HL-60/S4 treated with retinoic acid at 250 ng/mL for 4 days and 3 days (cell line): ENCODE results near the gene SMAD6.

Experiments used
- in situ Hi-C: fragments of 300-500 bp; cut with MboI; formaldehyde crosslinking; loops from 2 replicates; pipeline ENCODE4 v1.7.0; 2022; ENCODE audit warnings: low sequenced_read_pairs

SMAD6 gene

GRCh38 chr15:66786708-66787488, 84.9 kb downstream of the SMAD6 start:
- in situ Hi-C loops, result no loop called here

GRCh38 chr15:66787489-66787871, 85.4 kb downstream of the SMAD6 start:
- in situ Hi-C loops, result no loop called here

DNA sequence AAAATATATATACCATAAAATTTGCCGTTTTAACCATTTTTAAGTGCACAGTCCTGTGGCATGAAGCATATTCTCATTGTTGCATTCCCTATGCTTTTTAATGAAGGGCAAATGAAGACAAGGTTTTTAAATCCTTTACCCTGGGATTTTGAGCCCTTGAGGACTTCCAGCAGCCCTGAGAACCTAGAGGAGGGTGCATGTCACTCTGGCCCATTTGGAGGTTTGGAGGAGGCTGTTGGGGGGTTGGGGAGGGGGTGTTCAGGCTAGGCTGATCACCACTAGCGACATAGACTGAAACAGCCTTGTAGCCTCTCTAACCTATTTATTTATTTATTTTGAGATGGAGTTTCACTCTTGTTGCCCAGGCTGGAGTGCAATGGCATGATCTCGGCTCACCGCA, 86.0 kb downstream of the SMAD6 start:
- in situ Hi-C loops, result no loop called here

GRCh38 chr15:66789029-66790025, 87.3 kb downstream of the SMAD6 start:
- in situ Hi-C loops, result no loop called here

DNA sequence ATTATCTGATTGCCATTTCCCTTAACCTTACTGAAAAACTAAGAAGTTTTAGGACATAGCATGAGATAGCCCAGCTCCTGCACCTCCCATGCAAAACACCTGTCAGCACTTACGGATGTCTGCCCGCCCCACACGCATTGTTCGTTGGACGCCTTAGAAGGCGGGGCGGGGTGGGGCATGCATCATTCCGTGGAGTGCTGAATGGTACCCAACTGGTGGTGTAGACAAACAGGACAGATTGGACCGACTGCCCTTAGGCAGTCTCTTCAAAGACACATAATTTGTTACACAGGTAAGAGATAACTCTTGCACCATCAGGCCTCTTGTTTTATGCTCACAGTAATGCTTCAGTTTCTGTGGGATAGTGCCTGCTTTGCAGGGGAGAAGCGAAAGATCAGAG, 93.8 kb downstream of the SMAD6 start:
- in situ Hi-C loops, result no loop called here

- in situ Hi-C loops, result no loop called here
Observed at GRCh38 chr15:66796343-66796742, 94.3 kb downstream of the SMAD6 start.

DNA sequence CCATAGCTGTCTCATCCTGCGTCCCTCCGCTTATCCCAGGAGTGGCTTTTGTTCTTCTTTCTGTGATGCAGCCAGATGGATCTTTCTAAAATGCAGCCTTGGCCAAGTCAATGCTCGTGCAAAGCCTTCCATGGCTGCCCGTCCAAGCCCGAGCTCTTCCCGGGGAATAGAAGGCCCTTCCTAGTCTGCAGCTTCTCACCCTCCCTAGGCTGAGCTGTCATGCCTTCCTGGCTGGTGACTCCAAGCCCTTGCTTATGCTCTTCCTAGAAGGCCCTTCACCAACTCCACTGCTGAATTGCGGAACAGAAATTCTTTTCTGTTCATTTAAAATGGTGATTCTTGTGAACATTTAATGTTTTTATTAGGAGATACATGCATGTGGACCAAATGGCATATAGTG, 95.9 kb downstream of the SMAD6 start:
- in situ Hi-C loops, result no loop called here

GRCh38 chr15:66798426-66799061, 96.5 kb downstream of the SMAD6 start:
- in situ Hi-C loops, result no loop called here

GRCh38 chr15:66799242-66799641, 97.2 kb downstream of the SMAD6 start:
- in situ Hi-C loops, result no loop called here

- in situ Hi-C loops, result no loop called here
Observed at GRCh38 chr15:66800584-66801235, 98.7 kb downstream of the SMAD6 start.

- in situ Hi-C loops, result no loop called here
Observed at GRCh38 chr15:66801266-66801665, 99.2 kb downstream of the SMAD6 start.

DNA sequence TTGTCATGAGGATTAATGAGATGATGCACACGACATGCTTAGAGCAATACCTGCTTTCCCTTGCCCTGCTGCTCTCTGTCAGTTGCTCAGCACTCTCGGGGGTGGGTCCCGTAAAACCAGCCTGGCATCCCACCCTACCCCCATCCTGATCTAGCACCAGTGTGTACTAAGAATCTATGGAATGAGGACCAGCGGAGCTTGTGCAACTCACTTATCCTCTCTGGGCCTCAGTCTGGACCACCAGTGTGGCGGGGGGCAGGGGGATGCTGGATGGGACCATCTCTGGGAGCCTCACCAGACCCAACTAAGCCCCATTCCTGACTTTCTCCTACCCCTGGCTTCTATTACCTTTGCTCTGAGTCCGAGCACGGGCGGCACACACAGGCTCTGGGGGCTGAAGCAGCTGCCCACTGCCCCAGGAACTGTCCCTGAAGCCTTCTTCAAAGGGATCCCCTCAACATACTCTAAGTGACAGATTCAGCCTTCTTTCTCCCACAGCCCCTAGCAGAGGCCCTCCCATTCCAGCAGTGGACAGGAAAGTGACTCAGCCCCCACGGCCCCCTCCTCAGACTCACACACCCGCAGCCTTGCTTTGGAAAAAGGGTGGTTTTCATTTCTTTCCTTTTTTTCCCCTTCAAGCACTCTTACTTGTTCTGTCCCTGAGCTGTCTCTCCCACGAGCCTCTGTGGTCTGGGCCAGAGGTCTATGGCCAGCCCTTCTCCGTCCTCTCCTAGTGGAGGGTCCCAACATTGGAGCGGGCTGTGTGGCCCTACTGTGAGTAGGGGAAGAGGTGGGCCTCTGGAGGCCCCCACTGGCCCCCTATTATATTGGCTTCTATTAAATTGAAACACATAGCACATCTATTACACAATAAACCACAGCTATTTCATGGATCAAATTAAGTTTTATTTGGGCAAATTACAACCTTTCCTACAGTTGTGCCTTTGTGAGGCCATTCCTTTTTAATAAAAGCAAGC, 100.3 kb downstream of the SMAD6 start:
- in situ Hi-C loops, result no loop called here

DNA sequence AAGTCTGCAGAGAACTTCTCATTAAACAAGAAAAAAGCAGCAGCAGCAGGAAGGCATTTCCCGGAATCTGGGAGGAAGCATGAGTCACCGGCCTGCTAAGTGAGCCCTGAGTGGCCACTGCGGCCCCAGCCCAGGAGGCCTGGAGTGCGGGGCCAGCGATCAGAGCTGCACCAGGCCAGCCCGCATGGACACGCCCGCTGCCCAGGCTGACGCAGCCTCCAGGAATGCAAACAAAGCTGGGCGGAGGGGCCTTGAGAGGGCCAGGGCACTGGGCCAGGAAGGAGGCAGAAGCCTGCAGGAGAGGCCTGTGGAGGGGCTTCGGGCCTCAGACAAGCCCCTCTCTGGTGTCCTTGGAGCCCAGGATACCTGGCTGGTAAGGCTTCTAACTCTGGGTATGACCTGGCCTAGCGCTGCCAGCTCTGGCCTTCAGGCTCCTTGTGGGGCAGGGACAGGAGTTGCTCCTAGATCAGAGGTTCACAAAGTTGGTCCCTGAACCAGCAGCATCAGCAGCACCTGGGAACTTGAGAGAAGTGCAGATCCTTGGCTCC, 101.2 kb downstream of the SMAD6 start:
- in situ Hi-C loops, result no loop called here

DNA sequence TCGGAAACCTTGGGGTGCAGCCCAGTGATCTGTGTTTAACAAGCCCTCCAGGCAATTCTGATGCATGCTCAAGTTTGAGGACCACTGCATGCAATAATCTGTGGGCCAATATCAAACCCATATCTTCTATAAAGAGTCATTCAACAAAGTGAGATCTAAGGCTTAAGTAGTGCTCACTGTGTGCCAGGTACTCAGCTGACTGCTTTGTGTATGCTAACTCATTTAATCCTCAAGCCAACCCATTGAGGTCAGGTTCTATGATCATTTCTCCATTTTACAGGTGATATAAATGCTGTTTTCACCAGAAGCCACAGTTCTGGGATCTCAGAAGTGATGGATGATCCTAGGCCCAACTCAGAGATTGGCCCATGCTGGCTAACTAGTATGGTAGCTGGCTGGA, 101.7 kb downstream of the SMAD6 start:
- in situ Hi-C loops, result no loop called here

GRCh38 chr15:66805202-66805885, 103.3 kb downstream of the SMAD6 start:
- in situ Hi-C loops, result no loop called here

DNA sequence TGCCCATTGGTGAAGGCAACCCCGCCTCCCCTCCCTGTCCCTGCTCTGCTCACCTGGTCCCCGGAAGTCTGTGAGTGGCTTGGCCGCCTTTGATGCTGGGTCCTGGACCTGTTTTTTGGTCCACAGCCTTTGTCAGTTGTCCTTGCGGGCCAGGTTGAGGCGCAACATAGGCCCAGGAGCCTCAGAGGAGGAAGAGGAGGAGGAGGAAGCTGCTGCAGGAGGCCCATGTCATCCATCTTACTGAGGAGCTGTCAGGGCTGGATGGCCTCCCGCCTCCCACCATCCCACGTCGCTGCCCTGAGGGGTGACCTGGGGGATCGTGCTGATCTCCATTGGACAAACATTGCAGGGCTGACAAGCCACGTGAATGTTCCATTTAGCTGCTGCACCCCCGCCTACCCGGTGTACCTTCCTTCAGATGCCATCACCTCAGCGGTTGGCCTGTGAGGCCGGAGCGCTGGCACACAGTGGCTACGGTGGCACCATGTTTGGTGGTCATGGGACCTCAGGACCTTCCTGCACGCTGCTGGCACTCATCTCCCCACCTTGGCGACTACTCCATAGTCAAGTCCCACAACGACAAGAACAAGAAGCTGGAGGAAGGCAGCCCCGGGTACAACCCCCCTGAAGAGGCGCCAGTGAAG, 106.3 kb downstream of the SMAD6 start:
- in situ Hi-C loops, result no loop called here

DNA sequence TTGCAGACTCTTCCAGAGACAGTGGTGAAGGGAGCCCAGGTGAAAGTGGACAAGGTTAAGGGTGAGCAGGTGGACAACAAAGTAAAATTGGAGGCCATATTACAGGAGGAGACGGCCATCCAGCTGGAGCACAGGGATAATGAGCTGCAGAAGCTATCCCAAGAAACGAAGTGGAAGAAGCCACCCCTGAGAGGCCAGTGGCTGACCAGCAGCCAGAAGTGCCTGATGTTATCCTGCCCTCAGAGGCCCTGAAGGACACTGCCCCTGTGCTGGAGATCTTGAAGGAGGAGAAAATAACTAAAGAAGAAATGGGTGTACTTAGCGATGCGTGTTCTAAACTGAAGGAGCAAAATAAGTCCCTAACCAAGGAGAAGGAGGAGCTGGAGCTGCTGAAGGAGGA, 107.6 kb downstream of the SMAD6 start:
- in situ Hi-C loops, result no loop called here

GRCh38 chr15:66815318-66815717, 113.3 kb downstream of the SMAD6 start:
- in situ Hi-C loops, result no loop called here
